Stimulated activated naive CD8-positive, alpha-beta T cell treated with anti-CD3 and anti-CD28 coated beads, Interleukin-15, Interleukin-2, amounts not matched to agents 100 ng/mL and 50 ng/mL, for 24 hours (primary cell): ENCODE results near the gene ZNF581.

Experiments
- H3K27ac Mint-ChIP-seq: one replicate; pipeline ENCODE4 v1.8.0; 2021; ENCODE audit warnings: mild to moderate bottlenecking, mixed read lengths
- H3K27me3 Mint-ChIP-seq: one replicate; pipeline ENCODE4 v1.8.0; 2021; ENCODE audit warnings: mixed read lengths
- H3K36me3 Mint-ChIP-seq: one replicate; pipeline ENCODE4 v1.8.0; 2021; ENCODE audit warnings: low read depth, mixed read lengths
- H3K4me1 Mint-ChIP-seq: one replicate; pipeline ENCODE4 v1.8.0; 2021; ENCODE audit warnings: low read depth, mixed read lengths
- H3K4me3 Mint-ChIP-seq: one replicate; pipeline ENCODE4 v1.8.0; 2021; ENCODE audit warnings: mild to moderate bottlenecking, mixed read lengths
- H3K9me3 Mint-ChIP-seq: one replicate; pipeline ENCODE4 v1.8.0; 2021; ENCODE audit warnings: mixed read lengths

ZNF581 gene

GRCh38 chr19:55635856-55636440 lies 7.5 kb upstream of the ZNF581 start:
- H3K36me3 Mint-ChIP-seq, result peaks cover 46% of the 10 kb centered on the region

GRCh38 chr19:55636723-55637122 lies 6.7 kb upstream of the ZNF581 start:
- Mint-ChIP-seq H3K9me3 (no peaks in the 10 kb centered on the region), H3K4me3 (peak overlapping the region; percentile 96), H3K36me3 (peaks cover 49% of the 10 kb centered on the region), H3K27ac (peak overlapping the region; percentile 99), H3K4me1 (peaks cover 68% of the 10 kb centered on the region), H3K27me3 (no peaks in the 10 kb centered on the region)

More at GRCh38 chr19:55635856-55636440, 7.5 kb upstream of the ZNF581 start:
- H3K27me3 Mint-ChIP-seq, result no peaks in the 10 kb centered on the region
- peaks cover 68% of the 10 kb centered on the region for H3K4me1 Mint-ChIP-seq
- no peaks in the 10 kb centered on the region for H3K9me3 Mint-ChIP-seq
- H3K27ac Mint-ChIP-seq, result peak overlapping the region; percentile 99
- peak overlapping the region; percentile 96 for H3K4me3 Mint-ChIP-seq

- H3K4me1 Mint-ChIP-seq, result peaks cover 67% of the 10 kb centered on the region
- peak overlapping the region; percentile 27 for H3K4me3 Mint-ChIP-seq
- H3K27ac Mint-ChIP-seq, result peak overlapping the region; percentile 99
- no peaks in the 10 kb centered on the region for H3K9me3 Mint-ChIP-seq
- H3K27me3 Mint-ChIP-seq, result no peaks in the 10 kb centered on the region
- peaks cover 54% of the 10 kb centered on the region for H3K36me3 Mint-ChIP-seq
These were observed 5.9 kb upstream of the ZNF581 start for GRCh38 chr19:55637534-55637933.

GRCh38 chr19:55638864-55639359 lies 4.5 kb upstream of the ZNF581 start:
- Mint-ChIP-seq H3K36me3 (peaks cover 61% of the 10 kb centered on the region), H3K4me1 (peaks cover 76% of the 10 kb centered on the region), H3K27me3 (no peaks in the 10 kb centered on the region), H3K4me3 (peak overlapping the region; percentile 84), H3K9me3 (no peaks in the 10 kb centered on the region), H3K27ac (peak overlapping the region; percentile 42)

GRCh38 chr19:55640043-55640576 lies 3.3 kb upstream of the ZNF581 start:
- H3K36me3 Mint-ChIP-seq, result peaks cover 66% of the 10 kb centered on the region
- no peaks in the 10 kb centered on the region for H3K9me3 Mint-ChIP-seq
- peaks cover 79% of the 10 kb centered on the region for H3K4me1 Mint-ChIP-seq

GRCh38 chr19:55640577-55641425 lies 2.6 kb upstream of the ZNF581 start, which contains the start of gene ZNF580:
Gene ZNF580 (plus strand): TSS chr19:55641002. CDS start chr19:55642509, 1,507 bp downstream.
- Mint-ChIP-seq H3K9me3 (no peaks in the 10 kb centered on the region), H3K4me3 (peak within 1 kb of the TSS; percentile 98)

More at GRCh38 chr19:55640043-55640576, 3.3 kb upstream of the ZNF581 start:
- Mint-ChIP-seq H3K27me3 (no peaks in the 10 kb centered on the region), H3K4me3 (peak overlapping the region; percentile 84), H3K27ac (peak overlapping the region; percentile 95)

GRCh38 chr19:55641426-55642152 lies 1.9 kb upstream of the ZNF581 start:
- peak overlapping the region; percentile 98 for H3K27ac Mint-ChIP-seq
- peaks cover 58% of the 10 kb centered on the region for H3K36me3 Mint-ChIP-seq
- H3K9me3 Mint-ChIP-seq, result no peaks in the 10 kb centered on the region
- no peaks in the 10 kb centered on the region for H3K27me3 Mint-ChIP-seq
- peaks cover 77% of the 10 kb centered on the region for H3K4me1 Mint-ChIP-seq
- H3K4me3 Mint-ChIP-seq, result peak overlapping the region; percentile 98

More at GRCh38 chr19:55640577-55641425, 2.6 kb upstream of the ZNF581 start, which contains the start of gene ZNF580:
- H3K27ac Mint-ChIP-seq, result peak within 1 kb of the TSS; percentile 98
- peaks cover 81% of the 10 kb centered on the region for H3K4me1 Mint-ChIP-seq
- peaks cover 66% of the 10 kb centered on the region for H3K36me3 Mint-ChIP-seq
- no peaks in the 10 kb centered on the region for H3K27me3 Mint-ChIP-seq

GRCh38 chr19:55642153-55643002 lies 1.1 kb upstream of the ZNF581 start:
- Mint-ChIP-seq H3K4me1 (peaks cover 76% of the 10 kb centered on the region), H3K27ac (peak overlapping the region; percentile 98), H3K36me3 (peaks cover 65% of the 10 kb centered on the region), H3K27me3 (no peaks in the 10 kb centered on the region), H3K4me3 (peak overlapping the region; percentile 98), H3K9me3 (no peaks in the 10 kb centered on the region)

GRCh38 chr19:55643887-55644176 lies 383 bp downstream of the ZNF581 start:
- Mint-ChIP-seq H3K4me1 (peaks cover 72% of the 10 kb centered on the region), H3K27me3 (no peaks in the 10 kb centered on the region), H3K27ac (peak overlapping the region; percentile 95), H3K36me3 (peaks cover 55% of the 10 kb centered on the region), H3K4me3 (peak overlapping the region; percentile 98), H3K9me3 (no peaks in the 10 kb centered on the region)

GRCh38 chr19:55644191-55644833 lies 863 bp downstream of the ZNF581 start:
- Mint-ChIP-seq H3K36me3 (peaks cover 50% of the 10 kb centered on the region), H3K27me3 (no peaks in the 10 kb centered on the region), H3K4me3 (peak overlapping the region; percentile 98), H3K4me1 (peaks cover 72% of the 10 kb centered on the region), H3K27ac (peak overlapping the region; percentile 95), H3K9me3 (no peaks in the 10 kb centered on the region)

- H3K4me1 Mint-ChIP-seq, result peaks cover 72% of the 10 kb centered on the region
- peak overlapping the region; percentile 98 for H3K4me3 Mint-ChIP-seq
- H3K27ac Mint-ChIP-seq, result peak overlapping the region; percentile 95
- no peaks in the 10 kb centered on the region for H3K9me3 Mint-ChIP-seq
- H3K36me3 Mint-ChIP-seq, result peaks cover 44% of the 10 kb centered on the region
- no peaks in the 10 kb centered on the region for H3K27me3 Mint-ChIP-seq
These were observed 1.5 kb downstream of the ZNF581 start for GRCh38 chr19:55644842-55645511.

- Mint-ChIP-seq H3K27ac (peak overlapping the region; percentile 67), H3K27me3 (no peaks in the 10 kb centered on the region), H3K9me3 (no peaks in the 10 kb centered on the region), H3K4me1 (peaks cover 72% of the 10 kb centered on the region), H3K36me3 (peaks cover 39% of the 10 kb centered on the region), H3K4me3 (peak overlapping the region; percentile 98)
These were observed 2.0 kb downstream of the ZNF581 start for GRCh38 chr19:55645512-55645881.
